ENCODE results near the gene GALNTL6. TPM values are rescaled to one million over a fixed set of nuclear protein-coding genes. Genes with fewer than 3 reads are reported as not detected.

GALNTL6 gene
- total RNA-seq, 4 donors from 2014 or later = 0.82 to 0.95 TPM; not detected in 2

- no peak overlapping the region for H3K4me3 ChIP-seq
- no peaks in the 10 kb centered on the region for H3K36me3 ChIP-seq
- WGBS, 2 donors (ENCODE audit: low coverage in 1 of 2) = 64 to 94% methylated on average over 2 to 3 of the region's 3 CpGs
- H3K4me1 ChIP-seq = no peaks in the 10 kb centered on the region
- in situ Hi-C loops (cut with MboI; ENCODE audit: low pct_ligation_motif_present in 1 of 4, low pct_unique_long_range_greater_than_20kb in 1 of 4, low sequenced_read_pairs in 3 of 4) (no loop called here), intact Hi-C loops (cut with DNase I; ENCODE audit: low total_unique reads) (no loop called here)
- H3K27ac ChIP-seq = no peak overlapping the region
- H3K27me3 ChIP-seq = no peaks in the 10 kb centered on the region
- DNase-seq = no peak
- TF ChIP-seq POLR2A (IDR thresholded peaks at IDR 0.05) (no peak), CTCF (IDR thresholded peaks at IDR 0.05) (no peak), POLR2AphosphoS5 (IDR thresholded peaks at IDR 0.05) (no peak), EP300 (IDR thresholded peaks at IDR 0.05; ENCODE audit: low read depth) (no peak)
- no peaks in the 10 kb centered on the region for H3K9me3 ChIP-seq
Observed at GRCh38 chr4:172845281-172845680, 1032.1 kb downstream of the GALNTL6 start.

- no peaks in the 10 kb centered on the region for H3K36me3 ChIP-seq
- no peaks in the 10 kb centered on the region for H3K9me3 ChIP-seq
- H3K27me3 ChIP-seq = no peaks in the 10 kb centered on the region
- in situ Hi-C loops (cut with MboI; ENCODE audit: low pct_ligation_motif_present in 1 of 4, low pct_unique_long_range_greater_than_20kb in 1 of 4, low sequenced_read_pairs in 3 of 4) = no loop called here
- WGBS, 2 donors (ENCODE audit: low coverage in 1 of 2) = 55% methylated on average over 1 of the region's 1 CpG; no CpG with 5 or more reads in 1 of the 2 donors
- H3K4me1 ChIP-seq = no peaks in the 10 kb centered on the region
- no peak overlapping the region for H3K27ac ChIP-seq
- intact Hi-C loops (cut with DNase I; ENCODE audit: low total_unique reads) = no loop called here
- DNase-seq = no peak
- no peak overlapping the region for H3K4me3 ChIP-seq
- TF ChIP-seq CTCF (IDR thresholded peaks at IDR 0.05) = no peak
- TF ChIP-seq POLR2A (IDR thresholded peaks at IDR 0.05) = no peak
- TF ChIP-seq EP300 (IDR thresholded peaks at IDR 0.05; ENCODE audit: low read depth) = no peak
- TF ChIP-seq POLR2AphosphoS5 (IDR thresholded peaks at IDR 0.05) = no peak
Observed at GRCh38 chr4:172850838-172851237, 1037.6 kb downstream of the GALNTL6 start.

GRCh38 chr4:172851534-172851933 lies 1038.3 kb downstream of the GALNTL6 start:
- 15 to 28% methylated on average over 1 of the region's 1 CpG for WGBS, 2 donors (ENCODE audit: low coverage in 1 of 2)
- no peak for TF ChIP-seq CTCF (IDR thresholded peaks at IDR 0.05)
- no peak for TF ChIP-seq POLR2AphosphoS5 (IDR thresholded peaks at IDR 0.05)
- TF ChIP-seq POLR2A (IDR thresholded peaks at IDR 0.05) = no peak
- no peak for TF ChIP-seq EP300 (IDR thresholded peaks at IDR 0.05; ENCODE audit: low read depth)

GRCh38 chr4:172857026-172857425 lies 1043.8 kb downstream of the GALNTL6 start:
- Histone ChIP-seq H3K4me1 (no peaks in the 10 kb centered on the region), H3K9me3 (no peaks in the 10 kb centered on the region), H3K27ac (no peak overlapping the region), H3K36me3 (no peaks in the 10 kb centered on the region), H3K4me3 (no peak overlapping the region), H3K27me3 (no peaks in the 10 kb centered on the region)
- TF ChIP-seq CTCF (IDR thresholded peaks at IDR 0.05) (no peak), EP300 (IDR thresholded peaks at IDR 0.05; ENCODE audit: low read depth) (no peak), POLR2A (IDR thresholded peaks at IDR 0.05) (no peak), POLR2AphosphoS5 (IDR thresholded peaks at IDR 0.05) (no peak)
- no peak for DNase-seq
- 87 to 88% methylated on average over 5 of the region's 5 CpGs for WGBS, 2 donors (ENCODE audit: low coverage in 1 of 2)
- intact Hi-C loops (cut with DNase I; ENCODE audit: low total_unique reads) = no loop called here
- in situ Hi-C loops (cut with MboI; ENCODE audit: low pct_ligation_motif_present in 1 of 4, low pct_unique_long_range_greater_than_20kb in 1 of 4, low sequenced_read_pairs in 3 of 4) = no loop called here

More at GRCh38 chr4:172851534-172851933, 1038.3 kb downstream of the GALNTL6 start:
- intact Hi-C loops (cut with DNase I; ENCODE audit: low total_unique reads) = no loop called here
- H3K27ac ChIP-seq = no peak overlapping the region
- no peak overlapping the region for H3K4me3 ChIP-seq
- no peaks in the 10 kb centered on the region for H3K9me3 ChIP-seq
- no peaks in the 10 kb centered on the region for H3K4me1 ChIP-seq
- no peaks in the 10 kb centered on the region for H3K36me3 ChIP-seq
- H3K27me3 ChIP-seq = no peaks in the 10 kb centered on the region
- no peak for DNase-seq
- in situ Hi-C loops (cut with MboI; ENCODE audit: low pct_ligation_motif_present in 1 of 4, low pct_unique_long_range_greater_than_20kb in 1 of 4, low sequenced_read_pairs in 3 of 4) = no loop called here
